H4 (cell line): ENCODE measurements around the gene ZDHHC16. TPM values are rescaled to one million over a fixed set of nuclear protein-coding genes. Genes with fewer than 3 reads are reported as not detected.

Experiments used
- DNase-seq: peaks from one replicate; pipeline ENCODE4 v3.0.0-alpha.2; 2015; ENCODE audit warnings: low spot score
- total RNA-seq: library from RNA; depleted of rRNA; stranded (reverse); fragments of >200 nt; shearing (Covaris generic); gene quantifications from 2 replicates; pipeline ENCODE4 v1.2.3, GENCODE V29; 2014

The ZDHHC16 gene
- total RNA-seq, 1 experiment from 2014 or later: 49.4 TPM

DNA sequence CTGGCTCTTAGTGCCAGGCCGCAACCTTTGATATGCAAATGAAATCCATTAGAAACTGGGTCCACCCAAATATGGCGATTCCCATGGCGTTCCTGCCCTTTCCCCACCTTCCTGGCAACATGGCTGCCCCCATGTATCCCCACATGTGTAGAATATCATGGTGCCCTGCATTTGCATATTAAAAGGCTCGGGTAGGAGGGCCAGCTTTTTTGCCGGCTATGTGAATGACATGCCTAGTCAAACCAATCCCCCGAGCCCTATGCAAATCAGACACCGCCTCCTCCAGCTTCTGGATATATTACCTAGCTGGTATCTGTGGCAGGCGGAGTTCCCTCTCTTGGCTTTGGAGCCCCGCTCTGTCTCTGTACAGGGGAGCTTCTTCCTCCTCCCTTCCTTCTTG is 34.0 kb downstream of the ZDHHC16 start:
- DNase-seq: no peak

DNA sequence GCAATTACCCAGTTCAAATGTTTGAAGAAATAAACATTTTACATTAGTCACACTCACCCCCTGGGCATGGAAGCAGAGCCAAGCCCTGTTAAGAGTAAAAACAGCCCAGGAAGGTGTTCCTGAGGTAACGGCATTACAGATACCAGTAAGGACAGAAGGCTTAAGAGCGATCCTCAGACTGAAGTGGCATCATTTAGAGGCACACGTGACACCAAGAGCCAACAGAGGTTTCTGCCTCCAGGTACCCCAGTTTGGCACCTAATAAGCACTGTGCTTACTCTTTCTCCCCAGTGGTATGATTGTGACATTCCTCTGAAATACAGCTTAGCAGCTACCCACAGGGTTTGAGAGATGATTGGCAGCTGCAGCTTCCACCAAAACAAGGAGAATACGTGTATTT is 35.1 kb downstream of the ZDHHC16 start:
- DNase-seq: no peak

DNA sequence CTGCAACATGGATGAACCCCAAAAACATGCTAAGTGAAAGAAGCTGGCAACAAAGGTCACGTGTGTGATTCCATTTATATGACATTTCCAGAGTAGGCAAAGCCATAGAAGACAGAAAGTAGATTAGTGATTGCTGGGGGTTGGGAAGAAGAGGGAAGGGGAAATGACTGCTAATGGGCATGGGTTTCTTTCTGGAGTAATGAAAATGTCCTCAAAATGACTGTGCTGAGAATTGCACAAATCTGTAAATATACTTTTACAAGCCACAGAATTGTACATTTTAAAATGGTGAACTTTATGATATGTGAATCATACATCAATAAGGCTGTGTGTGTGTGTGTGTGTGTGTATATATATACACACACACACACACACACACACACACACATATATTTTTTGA is 36.4 kb downstream of the ZDHHC16 start:
- DNase-seq: no peak

DNA sequence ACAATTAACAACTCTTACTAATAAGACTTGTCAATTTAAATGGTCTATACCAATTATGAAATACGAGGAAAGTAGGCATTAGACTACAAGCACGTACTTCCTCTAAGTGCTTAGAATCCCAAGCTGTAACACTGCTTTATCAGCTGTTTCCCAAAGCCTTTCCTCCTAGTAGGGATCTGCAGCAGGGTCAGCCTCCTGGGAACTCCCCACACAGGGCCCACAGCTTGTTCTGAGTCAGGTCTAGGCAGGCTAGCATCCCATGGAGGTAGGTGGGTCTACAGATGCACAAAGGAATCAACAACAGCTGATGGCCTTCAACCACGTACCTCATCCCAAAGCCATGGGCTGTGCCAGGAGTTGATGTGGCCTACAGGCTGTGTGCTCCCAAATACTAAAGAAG is 37.5 kb downstream of the ZDHHC16 start:
- no peak for DNase-seq

DNA sequence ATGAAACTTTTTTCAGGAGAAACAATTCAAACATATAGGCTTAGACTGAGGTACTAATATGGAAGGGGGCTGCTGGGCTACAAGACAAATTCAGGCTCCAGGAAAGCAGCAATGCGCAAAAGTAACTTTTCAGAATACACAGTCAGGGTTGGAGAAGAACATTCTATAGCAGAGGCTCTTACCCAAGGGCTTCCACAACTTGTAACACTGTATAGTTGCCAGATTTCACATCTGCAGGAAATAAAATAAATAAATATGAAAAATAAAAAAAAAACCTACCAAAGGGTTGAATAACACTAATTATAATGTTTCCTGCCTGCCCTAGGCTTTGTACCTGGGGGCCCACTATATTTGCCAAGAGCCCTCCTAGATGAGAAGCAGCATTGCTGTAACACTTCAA is 37.9 kb downstream of the ZDHHC16 start:
- no peak for DNase-seq

DNA sequence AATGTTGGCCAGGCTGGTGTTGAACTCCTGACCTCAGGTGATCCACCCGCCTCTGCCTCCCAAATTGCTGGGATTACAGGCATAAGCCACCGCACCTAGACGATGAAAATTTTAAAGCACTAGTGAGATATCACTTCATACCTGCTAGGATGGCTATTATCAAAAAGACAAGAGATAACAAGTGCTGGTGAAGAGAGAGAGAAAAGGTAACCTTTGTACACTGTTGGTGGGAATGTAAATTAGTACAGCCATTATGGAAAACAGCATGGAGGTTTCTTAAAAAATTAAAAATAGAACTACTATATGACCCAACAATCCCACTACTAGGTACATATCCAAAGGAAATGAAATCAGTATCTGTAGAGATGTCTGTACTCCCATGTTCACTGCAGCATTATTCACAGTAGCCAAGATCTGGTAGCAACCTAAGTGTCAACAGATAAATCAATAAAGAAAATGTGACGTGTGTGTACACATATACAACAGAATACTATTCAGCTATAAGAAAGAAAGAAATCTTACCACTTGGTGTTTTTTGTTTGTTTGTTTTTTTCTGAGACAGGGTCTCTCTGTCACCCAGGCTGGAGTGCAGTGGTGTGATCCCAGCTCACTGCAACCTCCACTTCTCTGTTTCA is 39.8 kb downstream of the ZDHHC16 start:
- DNase-seq: no peak

DNA sequence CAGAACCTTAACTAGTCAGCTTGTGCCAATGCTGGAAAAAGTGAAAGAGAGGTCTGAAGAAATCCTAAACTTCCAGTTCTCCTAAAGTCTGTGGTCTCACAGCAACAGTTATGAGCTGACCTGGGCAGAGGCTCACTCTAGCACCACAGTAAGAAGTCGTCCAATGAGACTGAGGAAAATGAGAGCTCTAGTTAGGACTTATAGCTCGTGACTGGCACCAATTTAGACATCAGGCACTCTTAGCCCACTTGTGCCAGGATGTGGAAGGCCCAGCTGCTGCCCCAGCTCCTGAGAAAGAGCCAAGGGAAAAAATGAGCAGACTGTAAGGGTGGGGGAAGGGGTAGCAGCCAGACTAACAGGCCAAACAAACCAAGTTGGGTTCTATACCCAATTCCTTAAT is 44.6 kb downstream of the ZDHHC16 start:
- no peak for DNase-seq

DNA sequence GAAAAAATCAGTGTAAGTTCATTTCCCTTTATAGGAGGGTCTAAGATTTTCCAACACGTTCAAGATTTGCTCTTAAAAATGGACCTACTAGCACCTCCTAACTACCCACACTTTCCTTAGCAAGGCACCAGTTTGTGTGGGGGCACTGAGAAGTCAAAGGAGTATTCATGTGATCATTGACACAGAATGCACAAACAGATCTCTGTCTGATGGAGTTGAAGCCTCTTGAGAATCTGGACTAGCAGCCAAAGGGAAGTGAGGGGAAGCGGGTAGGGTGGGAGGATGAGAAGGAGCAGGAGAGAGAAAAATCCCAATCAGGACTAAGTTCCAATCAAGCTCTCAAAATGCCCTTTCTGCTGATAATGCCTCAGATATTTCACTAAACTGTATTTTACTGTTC is 48.2 kb downstream of the ZDHHC16 start:
- no peak for DNase-seq

DNA sequence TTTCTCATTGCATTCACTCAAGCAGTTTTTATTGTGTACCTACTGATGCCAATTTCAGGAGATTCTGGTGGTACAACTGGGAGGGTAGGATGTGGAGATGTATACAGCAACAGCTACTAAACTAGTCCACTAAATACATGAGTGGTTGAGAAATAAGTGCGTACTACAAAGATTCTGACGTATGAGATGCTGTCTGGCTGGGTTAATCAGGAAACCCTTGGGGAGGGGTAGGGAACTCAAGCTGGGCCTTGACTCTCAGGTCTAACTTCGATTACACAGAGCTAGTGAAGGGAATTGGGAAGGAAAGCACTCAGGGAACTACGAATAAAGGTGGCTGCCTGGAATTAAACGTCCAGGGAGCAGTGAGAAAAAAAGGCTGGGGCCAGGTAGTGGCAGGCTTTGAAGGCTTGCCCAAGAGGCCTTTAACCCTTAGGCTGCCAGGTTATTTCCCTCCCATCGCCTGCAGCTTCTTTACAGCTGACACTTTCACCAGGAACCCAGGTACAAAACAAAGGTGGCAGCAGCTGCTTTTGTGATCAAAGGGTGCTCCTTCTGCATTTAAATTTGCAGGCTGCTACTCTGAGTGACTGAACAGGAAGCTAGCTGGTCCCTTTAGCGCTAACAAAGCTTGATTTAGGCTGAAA is 49.0 kb downstream of the ZDHHC16 start:
- DNase-seq: no peak

DNA sequence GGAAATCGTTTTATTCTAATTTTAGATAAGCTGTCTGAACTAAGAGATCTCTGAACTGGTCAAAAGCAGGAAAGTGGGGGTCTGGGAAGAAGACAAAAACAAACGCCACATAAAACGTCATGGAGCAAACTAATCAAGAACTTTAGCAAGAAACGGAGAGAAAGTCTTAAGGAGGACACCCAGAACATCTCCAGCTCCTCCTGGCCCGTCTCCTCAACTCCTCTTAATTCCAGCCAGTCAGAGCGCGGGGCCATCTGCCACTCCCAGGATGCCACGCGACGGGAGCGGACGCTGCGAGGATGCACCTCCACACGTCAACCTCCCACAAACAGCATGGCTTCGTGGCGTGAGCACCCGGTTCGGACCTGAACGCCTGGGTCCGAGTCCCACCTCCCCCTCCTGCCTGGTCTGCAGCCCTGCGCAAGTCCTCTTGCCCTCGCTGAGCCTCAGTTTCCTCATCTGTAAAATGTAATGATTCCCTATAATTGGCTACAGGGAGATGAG is 51.6 kb downstream of the ZDHHC16 start:
- DNase-seq: peak; percentile 71

DNA sequence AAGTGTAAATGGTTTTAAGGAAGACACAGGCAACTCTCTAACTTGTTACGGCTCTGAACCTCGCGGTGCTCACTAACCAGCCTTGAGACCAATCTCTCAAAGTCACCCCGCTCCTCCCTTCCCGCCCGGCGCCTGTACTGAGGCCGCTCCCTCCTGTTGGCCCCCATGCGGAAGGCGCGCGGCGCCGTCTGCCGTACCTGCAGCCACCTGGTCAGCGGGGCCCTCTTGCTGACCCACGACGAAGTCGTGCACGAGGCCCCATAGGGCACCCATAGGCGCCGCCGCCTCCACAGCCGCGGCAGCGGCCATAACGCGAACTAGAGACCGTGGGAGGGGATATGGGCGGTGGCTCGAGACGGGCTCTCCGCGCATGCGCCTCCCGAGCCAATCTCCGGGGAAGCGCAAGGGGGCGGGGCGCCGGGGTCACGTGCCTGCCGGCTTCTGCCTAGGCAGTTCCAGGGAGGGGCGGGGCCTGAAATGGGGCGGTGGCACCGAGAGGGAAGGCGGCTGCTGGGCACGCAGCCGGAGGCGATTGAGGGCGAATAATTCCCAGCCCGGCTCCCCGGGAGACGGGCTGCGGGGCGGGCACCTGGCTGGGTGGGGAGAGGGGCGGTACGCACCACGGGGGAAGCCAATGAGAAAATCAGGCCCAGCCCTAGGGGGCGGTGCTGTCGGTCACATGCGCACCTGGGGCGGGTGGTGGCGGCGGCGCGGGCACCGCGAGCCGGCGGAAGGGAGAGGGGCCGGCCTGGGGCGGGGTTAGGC is 52.3 kb downstream of the ZDHHC16 start, which contains the start of gene MMS19:
MMS19 (minus strand) TSS at position 347 of the 765 bp plus-strand sequence; CDS start at position 309, 38 bp downstream.
- peak; percentile 96 for DNase-seq

DNA sequence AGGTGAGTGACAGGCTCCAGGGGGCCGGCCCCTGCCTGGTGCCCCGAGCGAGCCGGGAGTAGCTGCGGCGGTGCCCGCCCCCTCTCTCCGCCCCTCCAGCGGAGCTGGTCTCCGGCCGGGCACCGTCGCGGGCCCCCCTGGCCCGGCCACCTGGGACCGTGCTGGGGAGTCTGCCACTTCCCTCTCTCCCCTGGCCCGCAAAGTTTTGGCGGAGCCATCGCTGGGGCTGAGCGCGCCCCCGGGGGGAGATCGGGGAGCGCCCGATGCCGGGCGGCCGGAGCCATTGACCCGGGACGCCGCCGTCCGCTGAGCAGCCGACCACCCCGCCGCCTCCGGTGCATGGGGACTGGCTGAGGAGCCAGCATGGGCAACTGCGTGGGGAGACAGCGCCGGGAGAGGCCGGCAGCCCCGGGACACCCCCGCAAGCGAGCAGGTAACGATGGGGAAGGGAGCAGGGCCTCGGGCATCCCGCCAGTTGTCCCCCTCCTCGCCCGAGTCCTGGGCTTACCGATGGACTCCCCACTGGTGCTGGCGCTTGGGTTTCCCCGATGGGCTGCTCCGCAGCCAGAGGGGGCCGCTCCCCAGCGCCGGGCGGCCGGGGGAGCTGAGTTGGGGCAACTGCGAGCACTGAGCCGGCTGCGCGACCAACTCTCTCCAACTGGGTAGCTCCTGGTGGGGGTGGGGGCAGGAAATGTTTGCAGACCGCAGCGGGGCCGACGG is 53.0 kb downstream of the ZDHHC16 start, which contains the start of gene UBTD1:
UBTD1 (plus strand) TSS at position 84 of the 720 bp plus-strand sequence; CDS start at position 364, 280 bp downstream.
- peak; percentile 22 for DNase-seq

DNA sequence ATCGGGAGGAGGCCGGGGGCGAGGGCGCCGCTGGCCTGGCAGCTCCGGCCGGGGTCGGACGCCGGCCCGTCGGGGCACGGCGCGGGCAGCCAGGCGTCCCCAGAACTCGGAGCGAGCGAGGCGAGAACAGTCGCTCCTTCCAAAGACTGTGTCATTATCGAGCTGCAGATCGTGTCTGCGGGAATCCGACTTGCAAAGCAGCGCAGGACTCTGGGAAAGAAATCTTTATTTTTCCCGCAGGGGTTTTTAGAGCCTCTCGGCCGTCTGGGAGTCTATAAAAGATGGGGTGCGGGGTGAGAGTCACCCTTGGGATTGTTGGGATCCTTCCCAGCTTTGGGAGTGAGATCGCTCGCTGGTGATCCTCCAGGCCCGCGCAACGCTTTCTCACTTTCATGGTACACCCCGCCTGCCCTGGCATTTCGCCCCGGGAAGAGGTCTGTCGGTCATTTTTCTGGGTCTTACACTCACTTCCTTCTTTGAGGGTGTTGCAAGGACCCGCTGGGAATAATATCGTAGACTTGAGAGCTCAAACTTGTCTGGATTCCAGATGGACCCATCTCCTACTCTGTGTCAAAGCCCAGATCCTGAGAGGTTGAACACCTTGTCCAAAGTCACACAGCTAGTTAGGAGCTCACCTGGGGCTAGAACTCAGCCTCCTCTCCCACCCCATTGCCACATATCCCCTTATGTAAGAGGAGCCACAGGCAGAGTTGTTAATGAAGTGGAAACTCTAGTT is 53.8 kb downstream of the ZDHHC16 start:
- DNase-seq: no peak

DNA sequence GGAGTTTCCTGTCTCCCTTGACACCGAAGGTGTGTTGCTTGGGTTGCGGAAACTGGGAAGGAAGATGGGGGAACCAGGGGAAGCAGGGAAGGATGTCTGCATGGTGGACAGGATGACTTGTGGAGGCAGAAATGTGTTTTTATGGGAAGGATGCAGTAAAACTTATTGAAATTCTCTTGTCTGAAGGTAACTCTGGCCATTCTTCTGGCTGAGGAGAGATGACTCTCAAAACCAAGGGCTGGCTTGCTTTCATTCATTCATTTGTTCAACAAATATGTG is 54.3 kb downstream of the ZDHHC16 start:
- DNase-seq: no peak

DNA sequence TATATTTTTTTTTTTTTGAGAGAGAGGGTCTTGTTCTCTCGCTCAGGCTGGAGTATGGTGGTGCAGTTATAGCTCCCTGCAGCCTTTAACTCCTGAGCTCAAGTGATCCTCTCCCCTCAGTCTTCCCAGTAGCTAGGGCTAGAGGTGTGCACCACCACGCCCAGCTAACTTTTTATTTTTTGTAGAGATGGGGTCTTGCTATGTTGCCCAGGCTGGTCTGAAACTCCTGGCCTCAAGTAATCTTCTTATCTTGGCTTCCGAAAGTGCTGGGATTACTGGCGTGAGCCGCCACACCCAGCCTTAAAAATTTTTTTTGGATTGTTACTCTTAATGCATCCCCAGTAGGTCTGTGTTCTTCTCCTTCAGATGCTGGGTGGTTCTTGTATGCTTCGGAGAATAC is 56.9 kb downstream of the ZDHHC16 start:
- no peak for DNase-seq

DNA sequence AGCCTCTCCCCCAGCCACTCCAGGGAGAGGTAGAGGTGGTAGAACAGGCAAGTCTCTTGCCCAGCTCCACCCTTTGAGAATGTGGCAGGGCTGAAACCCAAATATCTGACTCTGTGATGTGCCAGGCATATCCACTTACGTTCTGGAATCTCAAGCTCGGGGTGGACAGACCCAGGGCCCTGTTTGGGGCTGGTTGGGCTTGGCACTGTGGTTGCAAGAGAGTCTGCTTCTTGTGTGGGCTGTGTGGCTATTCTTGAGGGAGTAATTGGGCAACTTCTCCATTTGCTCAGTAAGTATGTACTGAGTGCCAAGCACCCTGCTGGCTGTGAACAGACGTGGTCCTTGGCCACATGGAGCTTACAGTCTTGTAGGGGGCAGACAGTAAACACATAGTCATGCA is 57.4 kb downstream of the ZDHHC16 start:
- no peak for DNase-seq

DNA sequence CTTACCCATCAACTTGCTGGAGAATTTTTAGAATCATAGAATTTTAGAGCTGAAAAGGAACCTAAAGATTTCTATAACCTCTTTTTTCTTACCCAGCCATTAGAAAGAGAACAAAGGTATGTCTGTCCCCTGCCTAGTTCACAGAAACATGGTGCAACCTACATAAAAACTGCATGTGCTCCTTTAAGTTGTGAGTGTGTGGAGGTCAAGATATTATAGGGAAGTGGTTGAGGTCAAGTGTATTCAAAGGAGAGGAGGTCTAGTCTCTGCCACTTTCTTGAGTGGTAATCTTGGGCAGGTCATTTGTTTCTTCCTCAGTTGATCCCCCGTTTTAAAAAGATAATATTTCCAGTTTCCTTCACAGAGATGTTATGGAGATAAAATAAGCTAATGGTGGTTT is 59.2 kb downstream of the ZDHHC16 start:
- DNase-seq: no peak

DNA sequence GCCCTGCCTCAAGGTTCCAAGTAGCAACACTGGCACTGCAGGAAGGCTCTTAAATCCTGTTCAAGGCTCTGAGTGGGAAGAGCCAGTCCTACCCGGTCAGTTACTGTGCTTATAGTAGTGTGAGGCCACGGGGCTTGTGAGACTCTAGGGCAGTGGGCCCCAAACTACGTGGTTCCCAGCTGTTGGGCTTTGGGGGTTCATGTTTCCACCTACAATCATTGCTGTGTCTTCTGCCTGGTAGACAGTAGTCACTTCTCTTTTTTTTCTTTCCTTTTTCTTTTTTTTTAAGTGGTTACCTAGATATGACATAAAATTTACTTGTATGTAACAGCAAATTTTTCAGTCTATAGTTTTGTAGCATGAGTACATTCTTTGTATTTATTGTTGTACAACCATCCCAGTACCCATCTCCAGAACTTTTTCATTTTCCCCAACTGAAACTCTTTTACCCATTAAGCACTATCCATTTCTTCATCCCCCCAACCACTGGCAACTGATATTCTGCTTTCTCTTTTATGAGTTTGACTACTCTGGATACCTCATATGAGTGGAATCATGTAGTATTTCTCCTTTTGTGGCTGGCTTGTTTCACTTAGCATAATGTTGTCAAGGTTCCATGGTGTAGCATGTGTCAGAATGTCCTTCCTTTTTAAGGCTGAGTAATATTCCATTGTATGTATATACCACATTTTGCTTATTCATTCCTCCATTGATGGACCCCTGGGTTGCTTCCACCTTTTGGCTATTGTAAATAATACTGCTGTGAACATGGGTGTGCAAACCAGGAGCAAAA is 60.4 kb downstream of the ZDHHC16 start:
- no peak for DNase-seq
